Stimulated activated CD4-positive, alpha-beta T cell treated with anti-CD3 and anti-CD28 coated beads, Interleukin-1b, Interleukin-23, amount 100 ng/mL, for 4 hours (primary cell): ENCODE measurements around the gene GPX7.
"Not testable (repeated sequence)": the region's sequence is repeated elsewhere in the genome, so short reads cannot be mapped to it uniquely, and the experiment has no call there.

Source experiments
- DNase-seq, 2 donors: peaks; one replicate each; pipeline ENCODE4 v3.0.0-alpha.2; 2020; ENCODE audit warnings: low read depth in 2 of 2

GPX7 gene

DNA sequence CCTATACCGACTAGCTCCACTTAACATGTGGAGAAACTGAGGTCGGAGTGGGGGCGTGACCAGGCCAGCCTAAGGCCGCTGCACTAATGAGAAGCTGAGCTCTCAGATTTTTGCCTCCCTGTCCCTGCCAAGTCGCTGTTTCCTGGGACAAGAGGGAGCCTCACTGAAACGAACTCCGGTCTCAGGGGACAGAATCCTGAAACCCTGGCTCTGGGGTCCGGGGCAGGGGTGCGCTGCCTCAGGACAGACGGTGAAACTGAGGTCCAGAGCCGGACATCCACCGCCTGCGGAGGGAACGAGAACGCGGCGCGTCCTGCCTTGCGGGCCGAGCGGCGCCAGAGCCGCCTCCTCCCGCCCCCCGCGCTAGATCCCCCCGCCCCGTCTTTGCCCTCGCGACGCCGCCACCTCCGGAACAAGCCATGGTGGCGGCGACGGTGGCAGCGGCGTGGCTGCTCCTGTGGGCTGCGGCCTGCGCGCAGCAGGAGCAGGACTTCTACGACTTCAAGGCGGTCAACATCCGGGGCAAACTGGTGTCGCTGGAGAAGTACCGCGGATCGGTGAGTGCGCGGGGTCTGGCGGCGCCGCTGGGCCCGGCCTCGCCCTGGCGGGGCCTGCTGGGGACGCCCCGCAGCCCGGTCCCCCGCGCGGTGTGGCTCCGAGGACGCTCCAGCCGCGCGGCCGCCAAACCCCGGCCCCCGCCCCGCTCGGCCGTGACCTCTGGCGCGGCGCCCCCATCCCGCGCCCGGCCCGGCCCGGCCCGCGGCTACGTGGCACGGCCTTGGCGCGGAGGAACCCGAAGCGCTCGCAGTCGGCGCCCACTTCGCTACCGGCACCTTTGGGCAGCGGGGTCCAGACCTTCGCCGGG is at the start of gene GPX7:
GPX7 (plus strand) TSS at position 381 of the 865 bp plus-strand sequence; CDS start at position 420, 39 bp downstream.
- DNase-seq, result peak; percentile 28 to 49

DNA sequence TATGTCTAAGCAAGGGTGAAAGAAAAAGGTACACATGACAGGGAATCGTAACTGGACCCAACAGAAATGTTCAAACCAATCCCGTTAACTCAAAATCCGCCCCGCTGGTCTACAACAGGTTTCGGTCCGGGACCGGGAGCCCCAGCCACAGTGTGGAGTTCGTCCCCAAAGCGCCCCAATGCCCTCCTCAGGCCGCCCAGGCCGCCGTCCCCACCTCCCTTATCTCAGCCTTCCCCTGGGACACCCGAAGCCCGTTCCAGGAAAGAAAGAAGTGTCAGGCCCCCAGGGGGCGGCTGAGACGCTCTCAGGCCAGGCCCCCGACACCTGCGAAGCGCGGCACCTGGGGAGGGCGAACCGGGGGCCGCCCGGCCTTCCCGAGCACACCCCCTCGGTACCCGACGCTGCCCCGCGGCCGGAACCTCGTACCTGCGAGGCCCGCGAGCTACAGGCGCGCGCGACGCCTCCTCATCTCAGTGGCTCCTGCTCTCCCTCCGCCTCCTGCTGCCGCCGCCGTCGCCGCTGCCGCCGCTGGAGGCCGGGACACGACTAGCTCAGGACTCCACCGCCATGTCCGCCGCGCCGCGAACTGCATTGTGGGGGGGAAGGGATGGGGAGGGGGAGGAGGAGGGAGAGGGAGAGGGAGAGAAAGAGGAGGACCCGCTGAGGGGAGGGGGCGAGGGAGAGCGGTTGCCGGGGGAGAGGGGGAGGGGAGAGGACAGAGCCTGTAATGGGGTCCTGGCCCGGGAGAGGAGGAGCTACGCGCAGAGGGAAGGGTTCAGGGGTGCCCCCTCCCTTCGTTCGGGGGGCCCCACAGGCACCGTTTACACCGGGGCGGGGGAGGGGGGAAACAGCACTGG is 49.4 kb upstream of the GPX7 start, which contains the start of gene TUT4:
TUT4 (minus strand) TSS at position 588 of the 857 bp plus-strand sequence. CDS start 26,812 bp downstream, outside the sequence.
- DNase-seq, result peak; percentile 62

DNA sequence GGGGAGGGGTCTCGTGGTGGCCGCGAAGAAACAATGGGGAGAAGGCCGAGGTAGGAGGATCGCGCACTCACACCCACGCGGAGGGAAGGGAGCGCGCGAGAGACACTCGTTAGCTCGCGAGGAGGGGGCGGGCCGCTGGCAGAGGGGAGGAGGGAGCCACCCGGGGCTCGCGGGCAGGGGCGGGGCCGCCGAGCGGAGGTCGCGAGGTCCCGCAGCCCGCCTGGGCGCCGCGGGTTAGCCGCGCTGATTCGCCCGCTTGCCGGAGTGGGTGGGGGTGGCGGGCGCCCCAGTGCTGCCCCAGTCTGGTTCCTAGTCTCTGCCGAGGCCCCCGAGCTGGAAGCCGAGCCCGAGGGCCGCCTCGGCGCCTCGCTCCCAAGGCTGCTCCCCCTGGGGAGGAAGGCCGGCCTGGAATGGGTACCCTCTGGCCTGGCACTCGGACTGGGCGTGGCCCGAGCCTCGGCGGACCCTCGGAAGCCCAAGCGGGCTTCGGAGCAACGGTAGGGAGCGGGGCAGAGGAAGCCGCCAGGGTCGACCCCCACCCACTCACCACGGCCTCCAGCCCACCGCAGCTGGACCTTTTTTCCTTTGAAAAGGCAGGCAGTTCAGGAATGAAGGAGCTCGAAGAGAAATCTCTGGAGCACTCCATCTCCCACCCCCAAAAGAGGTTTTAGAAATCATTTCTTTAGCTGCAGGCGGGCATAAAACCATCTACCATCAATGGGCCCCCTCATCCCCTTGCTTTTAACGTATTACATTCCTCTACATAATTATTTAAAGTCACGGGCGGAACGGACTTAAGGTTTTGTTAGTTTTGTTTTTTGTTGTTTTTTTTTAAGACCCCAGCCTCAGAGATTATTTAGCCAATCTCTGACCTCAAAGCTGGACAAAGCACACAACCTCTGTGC is 48.6 kb upstream of the GPX7 start:
- DNase-seq, result peak; percentile 84

DNA sequence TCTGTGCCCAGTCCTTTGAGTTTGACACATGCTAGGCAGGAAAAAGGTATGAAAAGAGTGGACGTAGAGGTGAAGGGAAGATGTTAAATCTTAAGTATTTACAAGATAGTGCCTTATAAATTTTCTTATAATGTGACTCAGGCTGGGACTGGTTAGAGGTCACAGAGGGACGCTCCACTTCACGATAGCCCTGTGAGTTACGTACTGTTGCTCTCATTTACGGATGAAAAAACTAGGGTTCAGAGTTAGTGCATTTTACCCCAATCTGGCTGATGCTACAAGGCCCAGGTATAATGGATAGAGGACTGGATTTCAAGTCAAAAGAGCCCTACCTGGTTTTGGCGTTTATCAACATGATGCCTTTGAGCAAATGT is 47.9 kb upstream of the GPX7 start:
- no peak for DNase-seq

DNA sequence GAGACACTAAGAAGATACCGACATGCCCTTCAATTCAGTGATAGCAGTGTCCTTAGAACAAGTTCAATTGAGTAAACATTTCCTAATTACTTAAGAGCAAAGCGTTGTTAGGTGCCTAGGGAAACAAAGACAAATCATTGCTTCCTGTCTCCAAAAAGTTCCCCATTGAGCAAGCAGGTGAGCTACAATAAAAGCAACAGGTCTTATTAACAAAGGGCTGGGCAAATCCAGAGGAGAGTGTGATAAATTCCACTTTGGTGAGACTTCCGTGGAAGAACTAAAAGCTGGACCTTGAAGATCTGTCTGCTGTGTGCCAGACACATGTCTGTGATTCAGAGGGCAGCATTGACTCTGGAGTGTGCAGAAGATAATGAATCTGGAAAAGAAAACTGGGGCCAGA is 47.4 kb upstream of the GPX7 start:
- DNase-seq, result no peak

DNA sequence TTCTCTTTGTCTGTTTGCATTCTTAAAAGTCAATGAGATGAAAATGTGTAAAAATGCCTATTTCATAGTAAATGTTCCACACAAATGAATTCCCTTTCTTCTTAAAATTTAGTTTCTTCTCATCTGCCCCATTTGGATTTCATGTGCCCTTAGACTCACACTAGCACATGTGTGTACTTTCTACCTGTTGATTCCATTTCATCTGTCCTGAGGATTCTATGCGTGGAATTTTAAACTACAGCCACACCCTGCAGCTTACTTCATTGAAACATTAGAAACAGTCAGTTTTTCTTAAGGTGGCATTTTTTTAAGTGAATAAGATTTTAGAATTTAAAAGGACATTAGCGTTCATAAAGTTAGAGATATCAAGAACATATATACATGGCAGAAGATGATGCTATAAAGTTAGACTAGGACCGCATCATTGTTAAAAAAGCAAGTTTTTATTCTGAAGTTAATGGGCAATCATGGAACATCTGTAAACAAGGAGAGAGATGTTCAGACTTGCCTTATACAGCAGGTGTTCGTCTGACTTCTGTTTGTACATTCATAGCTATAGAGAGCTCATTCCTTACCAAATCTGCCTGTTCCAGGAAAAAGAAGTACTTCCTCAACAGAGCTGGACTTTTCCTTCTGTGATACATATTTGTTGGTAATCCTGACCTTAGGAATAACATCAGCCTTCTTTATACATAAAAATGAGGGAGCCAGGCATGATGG is 45.4 kb upstream of the GPX7 start:
- DNase-seq, result no peak

DNA sequence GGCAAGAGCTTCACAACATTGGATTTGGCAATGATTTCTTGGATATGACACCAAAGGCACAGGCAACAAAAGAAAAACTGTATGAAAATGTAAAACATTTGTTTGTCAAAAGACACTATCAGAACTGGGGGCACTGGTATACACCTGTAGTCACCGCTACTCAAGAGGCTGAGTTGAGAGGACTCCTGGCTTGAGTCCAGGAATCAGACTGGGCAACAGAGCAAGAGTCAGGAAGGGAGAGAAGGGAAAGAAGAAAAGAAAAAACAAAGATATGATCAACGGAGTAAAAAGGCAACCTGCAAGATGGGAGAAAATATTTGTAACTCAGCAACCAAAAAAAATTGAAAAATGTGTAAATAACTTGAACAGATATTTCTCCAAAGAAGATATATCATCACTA is 43.2 kb upstream of the GPX7 start:
- DNase-seq, result no peak

DNA sequence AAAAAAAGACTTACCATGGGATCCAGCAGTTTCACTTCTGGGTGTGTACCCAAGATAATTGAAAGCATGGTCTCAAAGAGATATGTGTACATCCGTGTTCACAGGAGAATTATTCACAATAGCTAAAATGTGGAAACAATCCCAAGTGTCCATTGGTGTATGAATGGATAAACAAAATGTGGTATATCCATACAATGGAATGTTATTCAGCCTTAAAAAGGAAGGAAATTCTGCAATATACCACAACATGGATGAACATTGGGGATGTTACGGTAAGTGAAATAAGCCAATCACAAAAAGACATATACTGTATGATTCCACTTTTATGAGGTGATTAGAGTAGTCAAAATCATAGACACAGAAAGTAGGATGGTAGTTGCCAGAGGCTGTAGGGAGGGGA is 42.3 kb upstream of the GPX7 start:
- DNase-seq, result no peak

DNA sequence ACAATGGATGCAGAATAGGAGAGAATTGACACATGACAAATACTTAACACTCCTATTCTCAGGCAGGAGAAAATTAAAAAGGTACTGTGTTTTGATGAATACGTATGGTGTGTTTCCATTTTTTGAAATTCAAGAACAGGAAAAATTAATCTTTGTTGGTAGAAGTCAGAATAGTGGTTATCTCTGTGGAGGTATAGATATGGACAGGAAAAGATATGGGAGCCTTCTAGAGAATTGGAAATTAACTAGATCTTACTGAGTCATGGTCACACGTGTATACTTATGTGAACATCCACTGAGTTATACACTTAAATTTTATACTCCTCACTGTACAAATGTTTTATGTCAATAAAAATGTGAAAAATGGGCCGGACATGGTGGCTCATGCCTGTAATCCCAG is 39.4 kb upstream of the GPX7 start:
- no peak for DNase-seq

DNA sequence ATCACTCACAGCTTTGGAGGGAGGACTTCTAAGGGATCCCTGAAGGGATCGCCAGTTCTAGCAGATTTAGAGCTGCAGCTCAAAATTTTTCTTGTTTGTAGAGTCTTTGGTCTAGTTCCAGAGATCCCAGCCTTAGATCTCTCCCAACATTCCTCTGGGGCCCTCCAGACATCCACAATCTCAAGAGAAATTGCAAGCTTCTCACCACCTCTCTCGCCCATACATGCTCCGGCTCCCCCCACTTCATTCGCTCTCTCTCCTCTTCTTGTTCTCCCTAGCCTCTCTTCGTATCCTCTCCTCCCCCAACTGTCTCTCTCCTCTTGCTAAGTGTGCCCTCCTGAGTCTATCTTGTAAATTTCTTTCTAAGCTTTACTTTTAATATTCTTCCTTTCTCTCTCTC is 34.2 kb upstream of the GPX7 start:
- no peak for DNase-seq

DNA sequence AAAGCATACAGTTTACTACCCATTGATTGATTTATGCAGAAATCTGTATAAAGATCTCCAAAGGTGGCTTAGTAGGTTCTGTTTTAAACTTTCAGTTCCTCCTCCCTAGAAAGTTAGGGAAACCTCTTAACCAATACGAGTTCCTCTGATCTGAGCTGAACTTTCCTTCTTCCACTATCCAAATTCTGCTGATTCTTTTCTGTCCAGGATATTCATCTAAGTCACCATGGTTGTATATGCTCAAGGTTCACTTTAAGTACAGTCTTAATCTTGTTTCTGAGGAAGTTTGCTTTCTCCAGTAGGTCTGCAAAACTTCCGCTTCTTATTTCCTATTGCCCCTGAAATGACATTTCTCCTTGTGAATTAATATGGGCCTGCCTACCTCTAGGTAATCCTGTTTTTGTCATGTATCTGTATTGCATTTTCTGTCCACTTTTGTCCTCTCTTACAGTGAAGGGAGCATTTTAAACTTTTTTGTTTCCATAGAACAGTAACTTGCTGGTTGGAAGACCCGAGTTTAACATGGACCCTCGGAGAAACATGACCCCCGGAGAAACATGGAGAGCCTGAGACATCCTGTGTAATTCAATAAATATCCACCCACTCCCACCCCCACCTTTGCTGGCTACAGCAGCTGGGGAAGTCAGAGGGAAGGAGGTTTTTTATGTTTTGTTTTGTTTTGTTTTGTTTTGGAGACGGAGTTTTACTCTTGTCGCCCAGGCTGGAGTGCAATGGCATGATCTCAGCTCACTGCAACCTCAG is 32.5 kb upstream of the GPX7 start:
- no peak for DNase-seq

DNA sequence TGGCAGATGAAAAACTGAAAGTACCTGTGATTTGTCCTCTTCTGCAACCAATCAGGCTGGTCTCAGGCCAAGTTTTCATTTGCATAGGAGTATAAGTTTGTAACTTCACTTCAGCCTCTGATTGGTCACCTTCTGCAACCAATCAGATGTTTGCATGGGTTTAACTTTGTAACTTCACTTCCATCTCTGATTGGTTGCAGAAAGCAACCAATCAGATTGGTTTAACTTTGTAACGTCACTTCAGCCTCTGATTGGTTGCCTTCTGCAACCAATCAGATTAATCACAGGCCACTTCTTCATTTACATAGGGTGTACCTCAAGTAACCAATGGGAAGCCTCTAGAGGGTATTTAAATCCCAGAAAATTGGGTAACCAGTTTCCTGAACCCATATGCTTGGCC is 30.4 kb upstream of the GPX7 start:
- DNase-seq, result no peak

DNA sequence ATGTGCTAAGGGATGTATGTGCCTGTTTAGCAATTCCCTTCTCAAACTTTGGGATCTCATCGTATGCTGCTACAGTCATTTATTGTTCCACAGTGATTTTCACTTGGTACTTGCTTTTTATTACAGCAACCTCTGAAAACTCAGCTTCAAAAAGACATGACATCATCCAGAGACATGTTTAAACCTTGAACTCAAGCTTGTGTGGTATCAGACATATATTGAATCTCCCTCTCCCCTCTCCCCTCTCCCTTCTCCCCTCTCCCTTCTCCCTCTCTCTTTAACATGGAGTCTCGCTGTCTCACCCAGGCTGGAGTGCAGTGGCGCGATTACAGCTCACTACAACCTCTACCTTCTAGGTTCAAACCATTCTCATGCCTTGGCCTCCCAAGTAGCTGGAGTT is 29.8 kb upstream of the GPX7 start:
- DNase-seq, result no peak

DNA sequence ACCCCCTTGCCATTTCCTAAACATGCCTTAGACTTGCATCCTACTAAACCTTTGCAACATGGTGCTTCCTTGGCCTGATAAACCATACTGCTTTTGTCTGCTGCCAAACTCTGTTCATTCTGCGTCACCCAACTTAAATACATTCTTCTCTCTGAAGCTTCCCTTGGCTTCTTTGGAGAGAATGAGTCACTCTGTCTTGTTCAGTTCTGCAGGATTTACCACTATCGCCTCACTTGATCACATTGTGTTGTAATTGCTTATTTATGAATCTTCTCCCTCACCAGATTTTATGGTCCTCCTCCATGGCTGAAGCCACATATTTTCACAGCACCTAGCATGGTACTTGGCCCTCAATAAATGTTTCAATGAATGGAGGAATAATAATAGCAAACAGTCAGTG is 27.6 kb upstream of the GPX7 start:
- no peak for DNase-seq

DNA sequence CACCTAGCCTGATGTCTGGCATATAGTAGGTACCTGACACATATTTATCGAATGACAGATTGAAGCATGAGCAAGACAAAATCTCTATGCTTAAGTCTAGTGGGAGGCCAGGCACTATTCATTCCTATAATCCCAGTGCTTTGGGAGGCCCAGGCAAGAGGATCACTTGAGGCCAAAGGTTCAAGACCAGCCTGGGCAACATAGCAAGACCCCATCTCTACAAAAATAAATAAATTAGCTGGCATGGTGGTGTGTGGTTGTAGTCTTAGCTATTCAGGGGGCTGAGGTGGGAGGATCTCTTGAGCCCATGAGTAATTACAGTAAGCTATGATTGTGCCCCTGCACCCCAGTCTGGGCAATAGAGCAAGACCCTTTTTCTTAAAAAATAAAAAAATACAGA is 26.1 kb upstream of the GPX7 start:
- no peak for DNase-seq

DNA sequence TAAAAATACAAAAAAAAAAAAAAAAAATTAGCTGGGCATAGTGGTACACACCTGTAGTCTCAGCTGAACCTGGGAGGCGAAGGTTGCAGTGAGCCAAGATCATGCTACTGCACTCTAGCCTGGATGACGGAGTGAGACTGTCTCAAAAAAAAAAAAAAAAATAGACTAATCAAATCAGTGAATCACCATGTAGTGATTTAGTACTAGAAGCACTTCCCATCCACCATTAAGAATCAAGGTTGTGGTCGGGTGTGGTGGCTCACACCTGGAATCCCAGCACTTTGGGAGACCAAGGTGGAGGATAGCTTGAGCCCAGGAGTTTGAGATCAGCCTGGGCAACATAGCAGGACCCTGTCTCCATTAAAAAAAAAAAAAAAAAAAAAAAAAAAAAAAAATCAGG is 24.1 kb upstream of the GPX7 start:
- not testable (repeated sequence) for DNase-seq

DNA sequence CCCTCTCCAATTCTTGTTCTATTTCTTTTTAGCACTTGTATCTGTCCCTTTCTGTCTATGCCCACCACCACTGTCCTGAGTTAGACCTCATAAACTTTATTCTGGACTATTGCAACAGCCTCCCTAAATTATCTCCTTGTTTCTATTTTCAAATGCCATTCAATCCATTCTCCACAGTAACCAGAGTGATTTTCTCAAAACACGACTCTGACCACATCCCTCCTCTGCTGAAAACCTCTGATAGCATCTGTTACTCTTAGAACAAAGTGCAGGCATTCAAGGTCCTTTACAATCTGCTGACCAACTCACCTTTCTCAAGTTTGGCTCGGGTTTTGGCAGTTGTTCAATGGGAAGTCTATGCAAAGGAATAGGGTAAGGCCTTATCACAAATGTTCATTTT is 22.8 kb upstream of the GPX7 start:
- DNase-seq, result no peak

DNA sequence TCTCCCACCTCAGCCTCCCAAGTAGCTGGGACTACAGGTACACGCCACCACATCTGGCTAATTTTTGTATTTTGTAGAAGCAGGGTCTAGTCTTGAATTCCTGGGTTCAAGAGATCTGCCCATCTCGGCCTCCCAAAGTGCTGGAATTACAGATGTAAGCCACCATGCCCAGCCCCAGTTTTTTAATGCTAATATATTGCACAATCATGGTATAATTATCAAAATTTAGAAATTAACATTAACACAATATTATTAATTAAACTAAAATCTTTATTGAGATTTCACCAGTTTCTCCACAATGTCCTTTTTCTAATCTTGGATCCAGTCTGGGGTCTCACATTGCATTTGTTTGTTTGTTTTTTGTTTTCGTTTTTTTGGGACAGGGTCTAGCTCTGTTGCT is 21.9 kb upstream of the GPX7 start:
- DNase-seq, result no peak

DNA sequence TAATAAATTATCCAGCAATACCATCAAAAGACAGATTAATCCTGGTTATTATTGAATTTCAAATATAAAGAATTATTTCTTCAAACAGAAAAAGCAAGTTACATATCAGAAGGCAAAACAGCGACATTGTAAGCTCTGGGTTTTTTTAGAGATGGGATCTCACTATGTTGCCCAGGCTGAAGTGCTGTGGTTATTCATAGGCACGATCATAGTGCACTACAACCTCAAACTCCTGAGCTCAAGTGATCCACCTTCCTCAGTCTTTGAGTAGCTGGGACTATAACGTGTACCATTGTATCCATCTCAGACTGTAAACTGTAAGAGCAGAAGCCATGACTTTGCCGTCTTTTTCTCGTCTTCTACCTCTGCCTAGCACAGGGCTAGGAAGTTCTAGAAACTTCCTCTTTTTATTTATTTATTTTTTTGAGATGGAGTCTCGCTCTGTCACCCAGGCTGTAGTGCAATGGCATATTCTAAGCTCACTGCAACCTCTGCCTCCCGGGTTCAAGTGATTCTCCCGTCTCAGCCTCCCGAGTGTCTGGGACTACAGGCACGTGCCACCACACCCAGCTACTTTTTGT is 20.0 kb upstream of the GPX7 start:
- DNase-seq, result no peak

DNA sequence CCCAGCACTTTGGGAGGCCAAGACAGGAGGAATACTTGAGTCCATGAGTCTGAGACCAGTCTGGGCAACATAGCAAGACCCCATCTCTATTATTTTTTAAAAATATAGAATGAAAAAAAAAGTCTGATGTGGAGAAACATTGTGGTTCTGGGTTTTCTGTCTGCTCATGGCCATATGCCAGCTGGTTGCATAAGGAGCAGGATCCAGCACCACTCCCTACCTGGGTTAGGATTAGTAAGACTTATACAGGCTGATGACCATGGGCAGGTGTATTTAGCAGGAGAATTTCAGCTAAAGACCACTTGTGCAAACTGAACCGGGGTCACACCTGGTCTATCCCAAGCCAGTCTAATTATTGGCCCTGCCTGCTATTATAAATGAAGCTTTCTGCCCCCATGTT is 16.7 kb upstream of the GPX7 start:
- no peak for DNase-seq
